BLaER1 (cell line): ENCODE results near the gene PSMF1.

Experiments used
- H3K27ac ChIP-seq: shearing (Covaris generic); formaldehyde crosslinking; 2 replicates; pipeline ENCODE4 v1.8.1; 2022
- H3K27me3 ChIP-seq: shearing (Covaris generic); formaldehyde crosslinking; 2 replicates; pipeline ENCODE4 v1.8.1; 2022
- H3K36me3 ChIP-seq: shearing (Covaris generic); formaldehyde crosslinking; 2 replicates; pipeline ENCODE4 v1.8.1; 2022
- H3K4me1 ChIP-seq: shearing (Covaris generic); formaldehyde crosslinking; 2 replicates; pipeline ENCODE4 v1.8.1; 2022
- H3K4me2 ChIP-seq: shearing (Covaris generic); formaldehyde crosslinking; 2 replicates; pipeline ENCODE4 v1.8.1; 2022
- H3K4me3 ChIP-seq: shearing (Covaris generic); formaldehyde crosslinking; 2 replicates; pipeline ENCODE4 v1.8.1; 2022
- H3K9ac ChIP-seq: shearing (Covaris generic); formaldehyde crosslinking; 2 replicates; pipeline ENCODE4 v1.8.1; 2022
- H3K9me3 ChIP-seq: shearing (Covaris generic); formaldehyde crosslinking; 2 replicates; pipeline ENCODE4 v1.8.1; 2022
- H4K20me1 ChIP-seq: shearing (Covaris generic); formaldehyde crosslinking; 2 replicates; pipeline ENCODE4 v1.8.1; 2022
- Cebpa-rat ChIP-seq: shearing (Covaris generic); IDR thresholded peaks from 2 replicates; pipeline ENCODE4 v1.8.1; 2022

The PSMF1 gene

DNA sequence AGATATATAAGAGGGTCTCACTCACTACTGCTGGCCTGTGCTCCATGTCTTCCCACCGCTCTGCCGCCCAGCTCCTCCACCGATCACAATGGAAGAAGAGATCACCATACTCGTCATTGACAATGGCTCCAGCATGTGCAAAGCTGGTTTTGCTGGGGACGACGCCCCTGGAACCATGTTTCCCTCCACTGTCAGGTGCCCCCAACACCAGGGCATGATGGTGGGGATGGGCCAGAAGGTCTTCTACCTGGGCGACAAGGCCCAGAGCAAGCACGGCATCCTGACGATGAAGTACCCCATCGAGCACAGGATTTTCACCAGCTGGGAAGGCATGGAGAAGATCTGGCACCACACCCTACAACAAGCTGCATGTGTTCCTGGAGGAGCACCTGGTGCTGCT is 42.1 kb downstream of the PSMF1 start:
- Histone ChIP-seq H3K9ac (no peak overlapping the region), H3K4me2 (no peak overlapping the region), H3K4me1 (peaks cover 30% of the 10 kb centered on the region), H3K9me3 (peaks cover 3% of the 10 kb centered on the region; the same call in 1 of the 2 replicates), H3K36me3 (peaks cover 86% of the 10 kb centered on the region), H3K4me3 (no peak overlapping the region), H3K27me3 (no peaks in the 10 kb centered on the region), H3K27ac (no peak overlapping the region), H4K20me1 (peaks cover 49% of the 10 kb centered on the region)
- TF ChIP-seq Cebpa-rat: no peak

GRCh38 chr20:1160991-1161390 is 42.6 kb downstream of the PSMF1 start:
- Histone ChIP-seq H3K4me3 (no peak overlapping the region), H3K4me1 (peaks cover 30% of the 10 kb centered on the region), H3K9me3 (no peaks in the 10 kb centered on the region; the same call in 1 of the 2 replicates), H3K27ac (no peak overlapping the region), H3K9ac (no peak overlapping the region), H3K4me2 (no peak overlapping the region), H3K27me3 (no peaks in the 10 kb centered on the region), H4K20me1 (peaks cover 49% of the 10 kb centered on the region), H3K36me3 (peaks cover 86% of the 10 kb centered on the region)
- no peak for TF ChIP-seq Cebpa-rat

DNA sequence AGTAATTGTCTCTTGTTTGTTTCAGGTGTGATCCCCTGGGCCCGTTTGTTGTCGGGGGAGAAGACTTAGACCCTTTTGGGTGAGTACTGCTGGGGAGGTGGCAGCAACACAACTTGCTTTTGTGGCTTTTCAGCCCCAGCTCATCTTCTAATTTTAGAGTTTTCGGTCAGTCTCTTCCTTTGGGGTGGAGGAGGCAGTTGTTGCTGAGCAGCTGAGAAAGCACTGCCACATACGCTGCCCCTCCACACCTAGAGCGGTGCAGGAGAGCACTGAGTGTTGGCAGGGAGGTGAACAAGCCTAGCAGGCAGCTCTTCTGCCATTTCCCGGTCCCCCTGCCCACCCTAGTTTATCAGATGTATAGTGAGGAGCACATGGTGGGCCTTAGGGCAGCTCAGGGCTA is 44.7 kb downstream of the PSMF1 start:
- peak overlapping the region; percentile 80 for H3K4me2 ChIP-seq
- peaks cover 49% of the 10 kb centered on the region for H4K20me1 ChIP-seq
- TF ChIP-seq Cebpa-rat: no peak
- H3K4me1 ChIP-seq: peaks cover 30% of the 10 kb centered on the region
- peaks cover 91% of the 10 kb centered on the region for H3K36me3 ChIP-seq
- peak overlapping the region; percentile 48 for H3K27ac ChIP-seq
- H3K4me3 ChIP-seq: no peak overlapping the region
- peak overlapping the region; percentile 51; the same call in 1 of the 2 replicates for H3K9ac ChIP-seq
- H3K27me3 ChIP-seq: no peaks in the 10 kb centered on the region
- no peaks in the 10 kb centered on the region for H3K9me3 ChIP-seq

GRCh38 chr20:1163653-1164052 is 45.3 kb downstream of the PSMF1 start:
- no peak for TF ChIP-seq Cebpa-rat
- H3K4me2 ChIP-seq: peak overlapping the region; percentile 80
- H3K27ac ChIP-seq: peak overlapping the region; percentile 48
- H4K20me1 ChIP-seq: peaks cover 47% of the 10 kb centered on the region
- no peaks in the 10 kb centered on the region for H3K9me3 ChIP-seq
- H3K4me3 ChIP-seq: no peak overlapping the region
- H3K27me3 ChIP-seq: no peaks in the 10 kb centered on the region
- peaks cover 91% of the 10 kb centered on the region for H3K36me3 ChIP-seq
- H3K9ac ChIP-seq: peak overlapping the region; percentile 51; the same call in 1 of the 2 replicates
- H3K4me1 ChIP-seq: peaks cover 30% of the 10 kb centered on the region

DNA sequence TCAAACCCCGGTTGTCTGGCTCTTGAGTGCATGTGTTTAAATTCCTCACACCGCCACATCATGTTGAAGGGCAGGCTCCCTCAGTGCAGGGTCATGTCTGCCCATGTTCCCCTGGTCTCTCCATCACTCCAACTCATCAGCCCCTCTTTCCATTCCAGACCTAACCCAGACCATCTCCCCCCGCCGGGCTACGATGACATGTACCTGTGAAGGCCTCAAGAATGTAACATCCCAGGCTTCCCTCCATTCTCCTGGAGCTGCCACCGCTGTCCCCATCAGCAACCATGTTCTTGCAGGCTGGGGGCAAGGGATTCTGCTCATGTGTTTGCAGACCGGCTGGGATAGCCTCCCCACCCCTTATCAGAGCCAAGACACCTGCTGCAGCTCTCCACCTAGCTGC is 46.5 kb downstream of the PSMF1 start:
- Histone ChIP-seq H3K4me3 (no peak overlapping the region), H3K4me1 (peaks cover 30% of the 10 kb centered on the region), H3K9me3 (no peaks in the 10 kb centered on the region), H3K36me3 (peaks cover 94% of the 10 kb centered on the region), H3K9ac (no peak overlapping the region), H4K20me1 (peaks cover 50% of the 10 kb centered on the region), H3K4me2 (no peak overlapping the region), H3K27me3 (no peaks in the 10 kb centered on the region), H3K27ac (no peak overlapping the region)
- TF ChIP-seq Cebpa-rat: no peak

- no peak for TF ChIP-seq Cebpa-rat
- Histone ChIP-seq H3K4me2 (no peak overlapping the region), H3K36me3 (peaks cover 94% of the 10 kb centered on the region), H3K9ac (no peak overlapping the region), H3K4me1 (peaks cover 30% of the 10 kb centered on the region), H3K27ac (no peak overlapping the region), H4K20me1 (peaks cover 54% of the 10 kb centered on the region), H3K4me3 (no peak overlapping the region), H3K27me3 (no peaks in the 10 kb centered on the region), H3K9me3 (no peaks in the 10 kb centered on the region)
Observed at GRCh38 chr20:1165521-1165920, 47.1 kb downstream of the PSMF1 start.

- no peak overlapping the region for H3K4me3 ChIP-seq
- H3K4me2 ChIP-seq: no peak overlapping the region
- no peak for TF ChIP-seq Cebpa-rat
- H3K27ac ChIP-seq: no peak overlapping the region
- no peaks in the 10 kb centered on the region for H3K27me3 ChIP-seq
- no peak overlapping the region for H3K9ac ChIP-seq
- peaks cover 54% of the 10 kb centered on the region for H4K20me1 ChIP-seq
- no peaks in the 10 kb centered on the region for H3K9me3 ChIP-seq
- peaks cover 30% of the 10 kb centered on the region for H3K4me1 ChIP-seq
- peaks cover 94% of the 10 kb centered on the region for H3K36me3 ChIP-seq
Observed at GRCh38 chr20:1165941-1166340, 47.5 kb downstream of the PSMF1 start.

GRCh38 chr20:1166948-1167720 is 48.7 kb downstream of the PSMF1 start:
- Histone ChIP-seq H3K27me3 (no peaks in the 10 kb centered on the region), H3K36me3 (peaks cover 94% of the 10 kb centered on the region), H3K4me2 (no peak overlapping the region), H3K9ac (no peak overlapping the region), H3K9me3 (no peaks in the 10 kb centered on the region), H3K4me3 (no peak overlapping the region), H3K4me1 (peaks cover 20% of the 10 kb centered on the region), H4K20me1 (peaks cover 54% of the 10 kb centered on the region), H3K27ac (no peak overlapping the region)
- no peak for TF ChIP-seq Cebpa-rat

- no peak for TF ChIP-seq Cebpa-rat
- H3K27ac ChIP-seq: no peak overlapping the region
- peaks cover 59% of the 10 kb centered on the region for H4K20me1 ChIP-seq
- H3K4me2 ChIP-seq: no peak overlapping the region
- H3K4me1 ChIP-seq: no peaks in the 10 kb centered on the region
- no peak overlapping the region for H3K9ac ChIP-seq
- H3K4me3 ChIP-seq: no peak overlapping the region
- H3K27me3 ChIP-seq: no peaks in the 10 kb centered on the region
- peaks cover 100% of the 10 kb centered on the region for H3K36me3 ChIP-seq
- no peaks in the 10 kb centered on the region for H3K9me3 ChIP-seq
Observed at GRCh38 chr20:1169224-1169623, 50.8 kb downstream of the PSMF1 start.

GRCh38 chr20:1171461-1172093 is 53.2 kb downstream of the PSMF1 start:
- H3K27me3 ChIP-seq: no peaks in the 10 kb centered on the region
- H3K4me2 ChIP-seq: no peak overlapping the region
- TF ChIP-seq Cebpa-rat: no peak
- no peak overlapping the region for H3K4me3 ChIP-seq
- peaks cover 96% of the 10 kb centered on the region for H3K36me3 ChIP-seq
- H3K4me1 ChIP-seq: no peaks in the 10 kb centered on the region
- H4K20me1 ChIP-seq: peaks cover 60% of the 10 kb centered on the region
- H3K27ac ChIP-seq: no peak overlapping the region
- no peak overlapping the region for H3K9ac ChIP-seq
- H3K9me3 ChIP-seq: no peaks in the 10 kb centered on the region
